Sciatic nerve (tissue), 2 donors: ENCODE results near the gene SGK1. TPM values are rescaled to one million over a fixed set of nuclear protein-coding genes. Genes with fewer than 3 reads are reported as not detected.
"Not testable (repeated sequence)": the region's sequence is repeated elsewhere in the genome, so short reads cannot be mapped to it uniquely, and the experiment has no call there.

Source experiments
- ATAC-seq: fragments of 200-7000 bp; cut with Tn5 transposase; one replicate; pipeline ENCODE4 v1.9.1; 2020; ENCODE audit warnings: mild to moderate bottlenecking, moderate library complexity
- DNase-seq: peaks from one replicate; pipeline ENCODE4 v3.0.0-alpha.2; 2020; ENCODE audit warnings: low spot score
- intact Hi-C: fragments of 100-400 bp; cut with DNase I; formaldehyde crosslinking; loops from one replicate; pipeline ENCODE4 v1.14.2; 2022
- total RNA-seq: library from RNA; stranded (reverse); fragmentation: NEBNext Ultra II Directional; extraction: Animal tissue kit (Norgen Biotek cat#: 25700); gene quantifications from one replicate; pipeline ENCODE4 v1.2.1, GENCODE V29; 2021
- donor health status: DM: no; HTN: no; CAD: no.
- donor health status: DM: no; HTN: no; CAD: no.

The SGK1 gene
- total RNA-seq, 1 donor from 2014 or later = 215 TPM

DNA sequence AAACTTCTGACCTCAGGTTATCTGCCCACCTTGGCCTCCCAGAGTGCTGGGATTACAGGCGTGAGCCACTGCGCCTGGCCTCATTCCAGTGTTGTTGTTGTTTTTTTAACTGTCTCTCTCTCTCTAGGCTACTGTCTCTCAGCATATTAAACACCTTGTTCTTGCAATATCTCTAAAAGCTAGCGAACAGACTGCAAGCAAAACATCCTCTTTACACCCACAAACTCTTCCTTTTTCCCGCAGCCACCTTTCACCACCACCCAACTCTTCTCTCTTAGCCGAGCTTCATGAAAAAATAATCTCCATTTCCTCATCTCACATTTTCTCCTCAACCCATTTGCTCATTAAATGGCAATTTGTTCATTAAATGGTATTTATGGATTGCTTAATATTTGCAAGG is 45.5 kb downstream of the SGK1 start:
- ATAC-seq = no peak
- DNase-seq = no peak
- intact Hi-C loops = no loop called here

DNA sequence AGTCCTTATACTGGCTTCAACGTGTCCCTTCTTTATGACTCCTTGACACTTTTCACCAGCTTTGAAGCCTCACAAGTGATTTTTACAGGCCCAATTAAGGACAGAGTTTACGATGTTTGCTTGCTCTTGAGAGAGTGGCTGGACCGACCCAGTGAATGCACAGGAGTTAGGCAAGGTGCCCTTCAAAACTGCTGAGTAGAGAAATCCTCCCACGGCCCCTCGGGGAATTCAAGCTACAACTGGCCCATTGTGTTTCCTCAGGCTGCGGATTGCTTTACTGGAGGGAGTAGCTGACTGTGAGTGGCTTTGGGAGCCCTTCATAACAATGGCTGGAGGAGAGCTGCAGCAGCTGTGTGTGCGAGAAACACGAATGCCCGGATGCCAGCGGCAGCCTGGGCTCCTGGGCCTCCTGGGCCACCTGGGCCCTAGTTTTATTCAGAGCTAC is 50.0 kb downstream of the SGK1 start:
- intact Hi-C loops = no loop called here
- DNase-seq (peak; percentile 64), ATAC-seq (peak; percentile 95)

DNA sequence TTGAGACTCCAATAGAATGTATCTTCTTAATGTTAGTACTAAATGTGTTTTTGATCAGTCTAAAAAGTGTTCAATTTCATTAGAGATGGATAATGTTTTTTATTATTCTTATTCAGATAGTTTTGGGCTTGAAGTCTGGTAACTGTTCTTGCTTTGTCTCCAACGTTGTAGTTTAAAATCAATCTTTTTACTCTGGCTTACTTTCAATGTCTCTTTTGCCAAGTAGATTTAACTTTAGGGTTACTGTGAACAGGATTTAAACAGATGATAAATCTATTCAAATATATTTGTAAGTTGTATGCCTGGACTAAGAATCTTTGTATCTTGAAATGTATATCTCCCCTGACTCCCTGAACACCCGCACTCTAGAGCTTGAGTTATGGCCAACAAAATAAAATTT is 51.1 kb downstream of the SGK1 start:
- intact Hi-C loops = no loop called here
- no peak for DNase-seq
- no peak for ATAC-seq

DNA sequence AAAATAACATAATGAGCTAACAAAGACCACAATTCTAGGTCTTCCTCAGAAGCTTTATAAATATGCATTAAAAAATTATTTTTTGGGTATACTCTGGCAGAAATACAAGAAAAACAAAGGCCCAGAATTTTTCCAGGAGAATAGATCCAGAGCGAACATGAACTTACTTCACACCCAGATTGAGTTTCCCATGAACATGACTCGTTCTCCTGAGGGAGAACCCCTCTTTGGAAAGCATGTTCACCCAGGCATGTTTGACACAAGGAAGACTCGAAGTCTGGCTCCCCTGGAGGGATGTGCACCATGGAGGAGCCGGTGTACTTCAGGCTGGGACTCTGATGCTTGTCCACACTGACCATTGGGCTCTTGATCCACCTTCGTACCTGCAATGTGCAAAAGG is 56.1 kb downstream of the SGK1 start:
- intact Hi-C loops = no loop called here
- ATAC-seq (no peak), DNase-seq (no peak)

DNA sequence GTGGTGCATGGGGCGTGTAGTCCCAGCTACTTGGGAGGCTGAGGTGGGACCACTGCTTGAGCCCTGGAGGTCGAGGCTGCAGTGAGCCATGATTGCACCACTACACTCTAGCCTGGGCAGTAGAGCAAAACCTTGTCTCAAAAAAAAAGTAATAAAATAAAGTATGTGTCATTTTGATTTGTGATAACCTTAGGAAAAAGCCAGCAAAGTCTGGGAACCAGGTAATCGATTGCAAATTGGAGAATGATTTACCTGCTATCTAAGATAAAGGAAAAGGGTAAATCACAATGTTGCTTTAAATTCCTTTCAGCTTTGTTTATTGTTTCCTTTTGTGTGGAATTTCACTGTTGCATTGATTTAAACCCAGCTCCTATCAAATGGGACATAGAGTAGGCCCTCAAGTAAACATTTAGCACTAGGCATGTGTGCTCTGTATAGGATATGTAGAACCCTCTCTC is 59.0 kb downstream of the SGK1 start:
- intact Hi-C loops = no loop called here
- ATAC-seq (no peak), DNase-seq (no peak)

DNA sequence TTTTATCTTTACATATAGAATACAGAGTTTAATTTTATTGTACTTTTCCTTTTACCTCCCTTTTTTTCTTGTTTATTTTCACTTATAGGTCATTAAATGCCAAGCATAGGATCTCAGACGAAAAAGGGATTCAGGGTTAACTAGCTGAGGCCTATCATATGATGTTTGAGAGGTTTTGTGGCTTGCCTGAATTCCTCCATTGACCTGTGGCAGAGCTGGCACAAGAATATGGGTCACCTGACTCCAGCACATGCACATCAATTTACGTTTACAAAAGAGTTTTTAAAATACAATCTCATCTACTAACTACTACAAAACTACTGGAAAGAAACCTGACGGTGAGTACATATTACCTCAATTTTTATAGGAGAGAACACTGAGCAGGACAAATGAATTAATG is 60.4 kb downstream of the SGK1 start:
- ATAC-seq (no peak), DNase-seq (no peak)
- intact Hi-C loops = no loop called here

DNA sequence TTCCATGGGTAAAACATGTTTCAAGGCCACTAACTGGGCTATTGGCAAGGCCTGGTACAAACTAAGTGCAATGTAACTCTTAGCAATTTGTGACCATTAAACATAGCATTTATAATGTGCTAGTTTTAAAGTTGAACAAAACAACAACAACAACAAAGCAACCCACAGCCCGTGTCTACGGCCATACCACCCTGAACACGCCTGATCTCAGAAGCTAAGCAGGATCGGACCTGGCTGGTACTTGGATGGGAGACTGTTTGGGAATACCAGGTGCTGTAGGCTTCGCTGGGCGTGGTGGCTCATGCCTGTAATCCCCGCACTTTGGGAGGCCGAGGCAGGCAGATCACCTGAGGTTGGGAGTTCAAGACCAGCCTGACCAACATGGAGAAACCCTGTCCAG is 61.0 kb downstream of the SGK1 start:
- ATAC-seq = no peak
- intact Hi-C loops = no loop called here

DNA sequence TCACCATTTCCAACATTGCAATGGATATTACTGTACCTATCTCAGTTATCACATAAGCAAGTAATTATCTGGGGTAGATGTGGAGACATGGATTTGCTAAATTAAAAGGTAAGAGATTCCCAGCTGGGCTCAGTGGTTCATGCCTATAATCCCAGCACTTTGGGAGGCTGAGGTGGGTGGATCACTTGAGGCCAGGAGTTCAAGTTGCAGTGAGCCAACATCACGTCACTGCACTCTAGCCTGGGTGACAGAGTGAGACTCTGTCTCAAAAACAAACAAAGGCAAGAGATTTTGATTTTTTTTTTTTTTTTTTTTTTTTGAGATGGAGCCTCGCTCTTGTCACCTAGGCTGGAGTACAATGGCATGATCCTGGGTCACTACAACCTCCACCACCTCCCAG is 62.6 kb downstream of the SGK1 start:
- ATAC-seq, intact Hi-C loops, DNase-seq: not testable (repeated sequence)

More for the DNA sequence above, 61.0 kb downstream of the SGK1 start:
- no peak for DNase-seq

DNA sequence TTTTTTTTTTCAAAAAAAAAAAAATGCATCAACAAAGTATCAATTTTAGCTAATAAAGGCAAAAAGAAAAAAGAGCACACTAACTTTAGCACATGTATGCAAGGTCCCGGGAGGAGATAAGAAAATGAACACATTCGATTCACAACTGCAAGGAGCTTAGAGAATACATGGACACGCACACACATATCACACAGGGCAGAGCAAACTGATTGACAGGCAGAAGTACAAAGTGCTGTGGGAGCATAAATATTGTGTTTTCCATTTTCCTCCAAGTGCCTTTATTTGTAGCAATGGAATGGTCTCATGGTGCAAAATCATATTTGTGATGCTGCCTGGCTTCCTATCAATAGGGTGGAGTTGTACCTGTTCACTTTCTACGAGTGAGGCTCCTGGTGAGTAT is 63.8 kb downstream of the SGK1 start:
- ATAC-seq (no peak), DNase-seq (no peak)
- intact Hi-C loops = no loop called here

DNA sequence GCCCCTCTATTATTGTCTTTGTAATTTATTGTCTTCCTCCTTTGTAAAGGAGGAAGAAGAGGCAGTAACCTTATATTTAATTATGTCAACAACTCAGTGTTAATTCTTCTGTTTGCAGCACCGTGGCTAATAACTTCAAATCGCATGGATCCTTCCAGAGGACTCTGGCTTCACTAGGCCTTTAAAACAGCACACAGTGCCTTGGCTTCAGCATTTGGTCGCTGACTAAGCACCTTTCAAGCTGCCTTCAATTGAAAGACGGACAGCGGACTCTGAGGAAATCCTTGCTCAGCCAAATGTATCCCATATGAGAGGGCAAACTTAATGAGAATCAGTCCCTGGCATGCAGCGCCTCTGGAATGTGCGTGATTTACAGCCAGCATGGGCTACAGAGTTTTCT is 64.2 kb downstream of the SGK1 start:
- intact Hi-C loops = no loop called here
- DNase-seq = no peak
- ATAC-seq = peak; percentile 75

DNA sequence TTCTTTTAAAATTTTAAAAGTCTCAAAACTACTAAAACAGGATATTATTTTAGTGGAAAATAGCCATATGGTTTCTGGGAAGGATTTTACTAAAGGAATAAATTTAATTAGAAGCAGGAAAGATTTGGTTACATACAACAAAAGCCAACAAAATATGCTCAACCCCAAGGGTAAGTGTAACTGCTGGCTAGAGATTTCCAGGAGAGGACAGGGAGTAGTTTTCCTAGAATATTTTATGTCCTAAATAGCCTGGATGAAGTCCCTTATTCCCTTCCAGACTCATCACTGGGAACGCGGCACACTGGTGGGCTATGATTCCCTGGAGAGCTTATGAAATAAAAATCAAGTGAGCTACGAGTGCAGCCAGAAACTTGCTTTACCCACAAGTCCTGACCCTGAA is 66.6 kb downstream of the SGK1 start:
- intact Hi-C loops = no loop called here
- ATAC-seq (no peak), DNase-seq (no peak)

DNA sequence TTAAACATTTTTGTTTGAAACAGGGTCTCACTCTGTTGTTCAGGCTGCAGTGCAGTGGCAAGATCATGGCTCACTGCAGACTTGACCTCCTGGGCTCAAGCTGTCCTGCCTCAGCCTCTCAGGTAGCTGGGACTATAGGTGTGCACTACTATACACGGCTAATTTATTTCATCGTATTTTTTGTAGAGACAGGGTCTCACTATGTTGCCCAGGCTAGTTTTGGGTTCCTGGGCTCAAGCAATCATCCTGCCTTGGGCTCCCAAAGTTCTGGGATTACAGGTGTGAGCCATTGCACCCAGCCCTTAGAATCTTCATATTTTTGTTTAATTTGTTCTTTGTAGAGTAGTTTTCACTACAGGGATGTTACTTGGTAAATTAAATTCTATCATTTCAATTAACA is 67.1 kb downstream of the SGK1 start:
- DNase-seq = no peak
- no peak for ATAC-seq
- intact Hi-C loops = no loop called here

DNA sequence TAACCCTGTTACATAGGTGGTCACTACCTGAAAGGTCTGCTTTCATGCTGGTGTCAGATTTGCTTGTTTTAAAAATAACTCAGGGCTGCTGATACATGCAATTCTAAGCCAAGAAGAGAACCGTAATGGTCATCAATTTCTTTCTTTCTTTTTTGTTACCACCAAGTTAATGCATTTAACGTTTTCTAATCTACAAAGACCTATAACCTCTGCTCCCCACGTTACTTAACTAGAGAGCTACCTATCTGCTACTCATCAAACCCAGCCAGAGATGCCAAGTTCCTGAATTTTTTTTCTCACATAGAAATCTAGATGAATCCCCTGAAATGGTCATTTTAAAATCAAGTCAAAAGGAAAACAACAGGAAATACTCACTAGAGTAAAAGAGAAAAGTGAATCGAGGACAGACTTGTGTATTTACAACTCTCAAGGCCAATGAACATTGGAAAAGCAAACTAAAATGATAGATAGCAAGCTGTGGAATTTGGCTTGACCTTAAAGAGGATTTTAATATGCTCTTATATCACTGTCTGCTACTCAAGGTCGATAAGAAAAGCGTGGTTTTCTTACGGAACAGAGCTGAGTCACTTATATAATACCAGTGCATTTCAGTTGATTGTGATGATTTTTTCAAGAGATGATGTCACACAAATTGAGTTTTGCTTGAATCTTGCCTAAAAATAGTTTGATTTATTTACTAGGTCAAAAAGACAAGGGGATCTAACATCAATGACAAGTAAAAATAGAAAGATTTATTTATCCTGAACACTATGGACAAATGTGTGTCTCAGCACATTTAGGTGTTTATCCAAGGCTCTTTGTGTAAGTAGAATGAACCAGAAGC is 67.9 kb downstream of the SGK1 start:
- intact Hi-C loops = no loop called here
- no peak for ATAC-seq

DNA sequence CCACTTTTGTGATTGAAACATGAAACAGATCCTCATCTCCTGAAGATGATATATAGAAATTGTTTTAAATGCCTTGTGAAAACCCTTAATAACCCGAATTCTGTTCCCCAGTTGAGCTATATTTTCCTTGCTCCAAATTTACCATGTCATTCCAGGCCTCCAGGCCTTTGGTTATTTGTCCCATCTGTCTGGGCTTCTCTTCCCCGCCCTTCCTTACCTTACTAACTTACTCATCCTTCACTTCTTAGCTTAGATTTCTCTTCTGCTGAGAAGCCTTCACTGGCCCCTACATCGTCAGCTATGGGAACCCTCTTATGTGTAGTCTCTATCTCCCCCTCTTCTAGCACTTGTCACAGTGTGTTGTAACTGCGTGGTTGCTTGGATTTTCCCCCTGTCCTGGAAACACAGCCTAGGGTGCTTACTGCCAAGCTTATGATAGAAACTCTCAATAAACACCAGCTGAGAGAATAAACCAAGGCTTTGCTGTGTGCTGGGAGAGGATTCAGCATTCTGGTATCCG is 68.6 kb downstream of the SGK1 start:
- ATAC-seq (peak; percentile 61), DNase-seq (no peak)
- intact Hi-C loops = no loop called here

More for the DNA sequence above, 67.9 kb downstream of the SGK1 start:
- no peak for DNase-seq

DNA sequence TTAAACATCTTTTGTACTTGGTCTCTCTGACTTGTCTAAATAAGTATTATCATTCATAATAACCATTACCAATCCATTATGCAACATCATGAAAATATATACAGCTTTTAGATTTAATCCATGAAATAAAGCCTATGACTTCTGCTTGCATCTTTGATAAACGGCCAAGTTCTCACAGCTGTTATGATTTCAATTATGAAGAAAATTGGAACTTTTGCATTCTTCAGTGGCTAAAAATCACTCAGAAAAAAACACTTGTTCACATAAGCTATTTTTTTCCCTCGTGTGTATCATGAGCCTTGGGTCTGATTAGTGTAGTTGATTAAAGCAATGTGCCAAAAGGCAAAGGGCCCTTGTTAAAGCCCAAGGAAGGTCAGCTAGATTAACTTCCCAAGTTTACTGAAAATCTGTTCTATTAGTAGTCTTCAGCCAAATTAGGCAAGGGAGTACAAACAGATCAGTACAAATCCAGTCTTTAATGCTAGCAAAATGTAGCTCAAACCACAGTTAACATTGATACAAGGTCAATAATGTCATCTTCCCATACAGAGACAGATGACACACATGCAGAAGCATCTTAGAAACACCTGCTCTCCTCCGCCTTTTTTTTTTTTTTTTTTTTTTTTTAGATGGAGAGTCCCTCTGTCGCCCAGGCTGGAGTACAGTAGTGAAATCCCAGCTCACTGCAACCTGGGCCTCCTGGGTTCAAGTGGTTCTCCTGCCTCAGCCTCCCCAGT is 69.9 kb downstream of the SGK1 start:
- DNase-seq (no peak), ATAC-seq (no peak)
- intact Hi-C loops = no loop called here

DNA sequence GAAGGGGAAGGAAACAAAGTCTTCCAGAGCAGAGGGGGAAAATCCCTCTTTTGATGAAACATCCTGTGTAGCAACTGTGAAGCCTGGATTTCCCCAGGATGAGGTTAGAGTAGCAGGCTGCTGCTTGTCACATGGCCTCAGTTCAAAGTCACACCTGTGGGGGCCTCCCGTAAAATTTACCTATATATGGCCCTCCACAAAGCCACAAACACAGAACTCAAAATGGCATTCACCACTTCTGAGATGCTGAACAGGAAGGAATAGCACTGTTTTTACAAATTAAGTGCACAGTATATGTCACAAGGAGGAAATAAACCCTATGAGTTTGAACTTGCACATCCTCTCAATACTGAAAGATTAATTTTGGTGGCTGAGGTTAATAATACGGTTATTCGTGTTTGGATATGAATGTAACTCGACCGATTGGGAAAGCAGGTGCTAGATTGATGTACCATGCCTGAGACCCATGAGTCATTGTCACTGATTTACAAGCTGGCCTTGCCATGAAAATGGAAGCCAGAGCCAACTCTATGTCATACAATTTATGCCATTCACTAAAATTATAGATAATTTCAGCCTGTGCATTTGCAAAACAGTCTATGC is 70.6 kb downstream of the SGK1 start:
- no peak for DNase-seq
- intact Hi-C loops = no loop called here
- ATAC-seq = no peak

DNA sequence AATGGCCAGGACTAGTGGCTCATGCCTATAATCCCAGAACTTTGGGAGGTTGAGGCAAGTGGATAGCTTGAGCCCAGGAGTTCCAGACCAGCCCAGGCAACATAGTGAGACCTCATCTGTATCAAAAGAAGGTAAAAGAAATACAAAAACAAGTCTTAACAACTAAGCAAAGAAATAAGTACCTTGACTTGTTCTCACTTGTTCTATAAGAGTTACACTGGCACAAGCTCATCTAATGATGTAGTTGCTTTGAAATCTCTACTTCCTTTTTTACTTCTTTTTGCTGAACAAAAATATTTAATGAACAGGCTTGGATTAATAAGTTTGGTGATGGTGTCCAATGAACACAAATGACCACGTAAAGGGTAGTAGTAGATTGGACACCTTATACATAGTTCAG is 72.2 kb downstream of the SGK1 start:
- ATAC-seq = no peak
- DNase-seq = no peak
- intact Hi-C loops = no loop called here

DNA sequence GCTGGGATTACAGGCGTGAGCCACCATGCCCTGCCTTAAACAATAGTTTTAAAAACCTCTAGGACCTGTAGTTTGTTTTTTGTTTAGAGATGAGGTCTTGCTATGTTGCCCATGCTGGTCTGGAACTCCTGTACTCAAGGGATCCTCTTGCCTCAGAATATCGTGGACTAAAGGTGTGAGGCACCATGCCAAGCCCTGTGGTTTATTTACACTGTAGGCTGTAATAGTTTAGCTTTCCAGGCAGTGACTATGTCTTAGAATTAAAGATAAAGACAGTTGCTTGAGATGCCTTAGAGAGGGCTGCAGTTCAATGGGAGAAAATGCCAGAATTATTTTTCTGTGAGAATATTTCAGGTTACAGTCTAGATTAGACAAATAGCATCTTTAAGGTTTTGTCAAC is 72.9 kb downstream of the SGK1 start:
- DNase-seq (no peak), ATAC-seq (no peak)
- intact Hi-C loops = no loop called here

DNA sequence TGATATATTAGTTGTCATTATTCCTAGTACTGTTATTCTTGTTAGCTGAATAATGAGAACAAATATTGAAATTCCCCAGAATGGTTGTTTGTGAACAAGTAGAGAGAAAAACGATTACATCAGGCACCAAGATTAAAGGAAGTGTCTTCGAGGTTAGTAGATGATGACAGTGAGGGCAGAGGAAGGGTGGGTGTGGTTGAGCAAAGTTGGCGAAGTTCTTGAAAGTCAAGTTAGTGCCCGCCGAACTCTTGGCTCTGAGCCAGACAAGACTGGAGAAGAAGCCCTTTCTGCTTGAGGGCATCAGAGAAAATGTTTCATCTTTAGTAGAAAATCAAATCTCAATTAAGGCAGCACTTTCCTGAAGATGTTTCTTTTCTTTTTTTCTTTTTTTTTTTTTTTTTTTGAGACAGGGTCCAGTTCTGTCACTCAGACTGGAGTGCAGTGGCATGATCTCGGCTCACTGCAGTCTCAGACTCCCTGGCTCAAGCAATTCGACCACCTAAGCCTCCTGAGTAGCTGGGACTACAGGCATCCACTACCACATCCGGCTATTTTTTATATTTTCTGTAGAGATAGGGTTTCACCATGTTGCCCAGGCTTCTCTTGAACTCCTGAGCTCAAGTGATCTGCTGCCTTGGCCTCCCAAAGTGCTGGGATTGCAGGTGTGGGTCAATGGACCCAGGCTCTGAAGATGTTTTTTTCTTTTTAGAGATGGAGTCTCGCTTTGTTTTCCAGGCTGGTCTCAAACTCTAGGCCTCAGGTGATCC is 77.1 kb downstream of the SGK1 start:
- intact Hi-C loops = no loop called here
- DNase-seq (peak; percentile 81), ATAC-seq (peak; percentile 68)
